Brain pericyte (primary cell): ENCODE measurements around the gene GNAO1.
"Not testable (repeated sequence)": the region's sequence is repeated elsewhere in the genome, so short reads cannot be mapped to it uniquely, and the experiment has no call there.

Experiments used
- DNase-seq: peaks from one replicate; pipeline ENCODE4 v3.0.0-alpha.2; 2012; ENCODE audit warnings: low read depth, low spot score

GNAO1 gene

GRCh38 chr16:56389554-56389953 lies 198.3 kb downstream of the GNAO1 start:
- no peak for DNase-seq

- DNase-seq = not testable (repeated sequence)
Measured at GRCh38 chr16:56396724-56397123, 205.4 kb downstream of the GNAO1 start.

GRCh38 chr16:56399047-56399446 lies 207.8 kb downstream of the GNAO1 start:
- no peak for DNase-seq

GRCh38 chr16:56399486-56399885 lies 208.2 kb downstream of the GNAO1 start:
- DNase-seq = no peak

DNA sequence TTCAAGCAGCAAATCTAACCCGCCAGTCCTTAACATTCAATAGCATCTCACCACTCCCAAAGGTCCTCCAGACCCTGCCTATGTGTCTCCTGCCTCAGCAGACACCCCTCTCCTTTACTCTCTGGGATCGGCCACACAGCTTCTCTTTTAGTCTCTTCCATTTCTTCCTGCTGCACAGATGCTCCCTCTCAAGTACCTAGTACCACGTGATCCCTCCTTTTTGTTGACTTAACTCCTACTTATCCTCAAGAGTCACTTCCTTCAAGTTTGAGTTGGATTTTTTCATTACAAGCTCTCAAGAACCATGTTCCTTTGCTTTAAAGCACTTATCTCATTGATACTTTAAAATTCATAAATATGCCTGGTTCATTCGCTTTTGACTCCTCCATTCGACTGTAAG lies 209.2 kb downstream of the GNAO1 start:
- DNase-seq = no peak

- no peak for DNase-seq
Measured at GRCh38 chr16:56401482-56401881, 210.2 kb downstream of the GNAO1 start.

GRCh38 chr16:56405977-56406672 lies 214.8 kb downstream of the GNAO1 start:
- DNase-seq = no peak
